OCI-LY7 (cell line): Measurements from ENCODE around the gene ESAM. TPM values are rescaled to one million over a fixed set of nuclear protein-coding genes. Genes with fewer than 3 reads are reported as not detected.

Experiments
- BruUV-seq: library from RNA; stranded (reverse); fragments of 400-500 nt; replicated peaks from 2 replicates; lab custom pipeline; 2021; lab: Mats Ljungman, UMichigan
- CTCF ChIA-PET: fragments of 300-600 bp; sonication (Branson Sonifier 250); formaldehyde crosslinking; loops from one replicate; lab custom pipeline; 2022; ENCODE audit warnings: antibody characterized with exemption; ENCODE audit not compliant: unreplicated experiment; lab: Charles Lee
- POLR2A ChIA-PET: fragments of 300-600 bp; sonication (Branson Sonifier 250); formaldehyde crosslinking; loops from one replicate; lab custom pipeline; 2022; ENCODE audit warnings: antibody characterized with exemption; lab: Charles Lee
- DNase-seq: peaks from one replicate; pipeline ENCODE4 v3.0.0-alpha.2; 2015; ENCODE audit warnings: low spot score
- H2AFZ ChIP-seq: fragments of 200-600 bp; sonication (generic), shearing (Covaris generic); 2 replicates; pipeline ENCODE4 v1.6.1; 2014; ENCODE audit warnings: mild to moderate bottlenecking, antibody characterized with exemption, low read length, moderate library complexity
- H3K27ac ChIP-seq: fragments of 200-600 bp; sonication (generic); 2 replicates; pipeline ENCODE4 v1.5.1; 2014; ENCODE audit warnings: mixed run types, low read depth, mild to moderate bottlenecking, moderate library complexity, low read length, inconsistent platforms; ENCODE audit not compliant: poor library complexity, severe bottlenecking
- H3K36me3 ChIP-seq: fragments of 200-600 bp; sonication (generic); 2 replicates; pipeline ENCODE4 v1.6.1; 2014; ENCODE audit warnings: mild to moderate bottlenecking, antibody characterized with exemption, low read length, moderate library complexity, mixed read lengths; ENCODE audit not compliant: insufficient read depth
- H3K4me1 ChIP-seq: fragments of 200-600 bp; sonication (generic); 2 replicates; pipeline ENCODE4 v1.5.1; 2014; ENCODE audit warnings: mild to moderate bottlenecking, low read length; ENCODE audit not compliant: insufficient read depth, poor library complexity, severe bottlenecking
- H3K4me2 ChIP-seq: fragments of 200-600 bp; sonication (generic); 2 replicates; pipeline ENCODE4 v1.6.1; 2014; ENCODE audit warnings: mild to moderate bottlenecking, low read length
- H3K4me3 ChIP-seq: fragments of 200-600 bp; sonication (generic); 2 replicates; pipeline ENCODE4 v1.5.1; 2014; ENCODE audit warnings: mild to moderate bottlenecking, low read depth, low read length; ENCODE audit not compliant: poor library complexity, severe bottlenecking
- H3K79me2 ChIP-seq: fragments of 200-600 bp; sonication (generic); 2 replicates; pipeline ENCODE4 v1.6.1; 2016; ENCODE audit warnings: low read depth, mild to moderate bottlenecking, low read length, moderate library complexity, mixed read lengths; ENCODE audit not compliant: insufficient read depth
- H3K9me2 ChIP-seq: fragments of 200-600 bp; sonication (generic); 2 replicates; pipeline ENCODE4 v1.6.1; 2016; ENCODE audit warnings: mild to moderate bottlenecking, low read length, mixed read lengths; ENCODE audit not compliant: insufficient read depth
- H3K9me3 ChIP-seq: fragments of 200-600 bp; sonication (generic); 2 replicates; pipeline ENCODE4 v1.6.1; 2014; ENCODE audit warnings: mild to moderate bottlenecking, mixed run types, low read length, mixed read lengths
- H4K20me1 ChIP-seq: fragments of 200-600 bp; sonication (generic); 2 replicates; pipeline ENCODE4 v1.6.1; 2014; ENCODE audit warnings: mild to moderate bottlenecking, antibody characterized with exemption, low read length, moderate library complexity, mixed read lengths; ENCODE audit not compliant: insufficient read depth
- CTCF ChIP-seq: fragments of 200-600 bp; sonication (generic); conservative IDR thresholded peaks from 2 replicates; pipeline ENCODE4 v1.5.1; 2014; ENCODE audit warnings: mild to moderate bottlenecking, antibody characterized with exemption, low read length, moderate library complexity, mixed read lengths
- EZH2phosphoT487 ChIP-seq: fragments of 200-600 bp; sonication (generic); IDR thresholded peaks from 2 replicates; pipeline ENCODE4 v1.6.1; 2018; ENCODE audit warnings: low read depth, borderline replicate concordance, mild to moderate bottlenecking, mixed run types, antibody characterized with exemption, low read length, moderate library complexity, mixed read lengths
- intact Hi-C: fragments of 100-400 bp; cut with micrococcal nuclease; formaldehyde crosslinking; loops from one replicate; pipeline ENCODE4 v1.10.0; 2022; ENCODE audit not compliant: unreplicated experiment
- total RNA-seq, 2 experiments: library from RNA; depleted of rRNA in 1 of 2; stranded (reverse); fragments of >200 nt in 1 of 2; shearing (Covaris generic) in 1 of 2; gene quantifications; 2 replicates each; pipeline ENCODE4 v1.2.3, GENCODE V29; 2014 to 2022

ESAM gene
- total RNA-seq, 2 experiments from 2014 or later: 0.35 to 0.49 TPM

GRCh38 chr11:124762624-124763155 lies 600 bp upstream of the ESAM start:
- ChIA-PET CTCF (interaction anchor here (1.0 to 2.3 kb wide), 3 partner anchors 16 to 93 kb away, joined by 4 to 9 read pairs (median 5); no protein-coding TSS in a partner anchor), POLR2A (interaction anchor here (1.5 to 2.7 kb wide), 4 partner anchors 11 to 93 kb away, joined by 3 to 15 read pairs (median 7); no protein-coding TSS in a partner anchor)
- Histone ChIP-seq H3K36me3 (peaks cover 10% of the 10 kb centered on the region; the same call in 1 of the 2 replicates), H3K4me2 (peak overlapping the region; percentile 84), H3K27ac (no peak overlapping the region), H3K9me3 (no peaks in the 10 kb centered on the region), H3K79me2 (no peaks in the 10 kb centered on the region), H3K4me3 (peak overlapping the region; percentile 71), H2AFZ (peak overlapping the region; percentile 67; the same call in 1 of the 2 replicates), H4K20me1 (no peaks in the 10 kb centered on the region), H3K4me1 (peaks cover 44% of the 10 kb centered on the region), H3K9me2 (no peaks in the 10 kb centered on the region)
- TF ChIP-seq CTCF: no peak
- no peak for TF ChIP-seq EZH2phosphoT487
- no TSS peak for BruUV-seq
- DNase-seq: no peak
- intact Hi-C loops: loop anchor here (1.0 kb wide), 5 partner anchors 16 to 118 kb away; no protein-coding TSS in a partner anchor

GRCh38 chr11:124761301-124762104 lies 587 bp downstream of the ESAM start:
- peak overlapping the region; percentile 71 for H3K4me3 ChIP-seq
- POLR2A ChIA-PET: interaction anchor here (1.6 kb wide), 1 partner anchor 92 kb away, joined by 3 read pairs; no protein-coding TSS in a partner anchor
- DNase-seq: no peak
- peaks cover 44% of the 10 kb centered on the region for H3K4me1 ChIP-seq
- H3K36me3 ChIP-seq: no peaks in the 10 kb centered on the region
- CTCF ChIA-PET: interaction anchor here (0.6 to 2.3 kb wide), 5 partner anchors 19 to 317 kb away, joined by 3 to 9 read pairs (median 4); no protein-coding TSS in a partner anchor
- no peaks in the 10 kb centered on the region for H3K79me2 ChIP-seq
- H2AFZ ChIP-seq: peak overlapping the region; percentile 46; the same call in 1 of the 2 replicates
- H3K9me3 ChIP-seq: no peaks in the 10 kb centered on the region
- BruUV-seq: no TSS peak
- H3K9me2 ChIP-seq: no peaks in the 10 kb centered on the region
- peak overlapping the region; percentile 84 for H3K4me2 ChIP-seq
- TF ChIP-seq EZH2phosphoT487 (no peak), CTCF (no peak)
- H4K20me1 ChIP-seq: no peaks in the 10 kb centered on the region
- no peak overlapping the region for H3K27ac ChIP-seq
- intact Hi-C loops: no loop called here
